OCI-LY7 (cell line): ENCODE data around the gene SLC29A3.

Experiments used
- EZH2phosphoT487 ChIP-seq: fragments of 200-600 bp; sonication (generic); IDR thresholded peaks from 2 replicates; pipeline ENCODE4 v1.6.1; 2018; ENCODE audit warnings: low read depth, borderline replicate concordance, mild to moderate bottlenecking, mixed run types, antibody characterized with exemption, low read length, moderate library complexity, mixed read lengths
- TF ChIP-seq, protein P1 (sequence below): fragments of 200-600 bp; sonication (generic); conservative IDR thresholded peaks from 2 replicates; pipeline ENCODE4 v1.5.1; 2014; ENCODE audit warnings: mild to moderate bottlenecking, antibody characterized with exemption, low read length, moderate library complexity, mixed read lengths

DNA sequence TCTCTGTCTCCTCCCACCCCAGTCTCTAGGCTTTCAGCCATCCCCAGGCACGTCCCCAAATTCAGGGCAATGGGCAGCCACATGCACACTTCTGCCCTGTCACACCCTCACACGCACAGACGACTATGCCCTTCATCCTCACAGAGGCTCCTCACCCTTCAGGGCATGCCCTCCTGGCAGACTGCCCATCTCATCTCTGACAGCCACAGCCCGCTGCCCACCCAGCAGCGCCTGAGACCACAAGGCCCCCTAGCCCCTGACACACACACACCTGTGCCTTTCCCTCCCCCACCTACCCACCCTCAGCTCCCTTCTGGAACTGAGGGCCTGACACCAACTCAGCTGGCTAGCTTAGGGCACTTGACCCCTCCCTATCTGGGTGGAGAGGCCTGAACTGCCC lies 23.0 kb upstream of the SLC29A3 start:
- TF ChIP-seq, protein P1, sequence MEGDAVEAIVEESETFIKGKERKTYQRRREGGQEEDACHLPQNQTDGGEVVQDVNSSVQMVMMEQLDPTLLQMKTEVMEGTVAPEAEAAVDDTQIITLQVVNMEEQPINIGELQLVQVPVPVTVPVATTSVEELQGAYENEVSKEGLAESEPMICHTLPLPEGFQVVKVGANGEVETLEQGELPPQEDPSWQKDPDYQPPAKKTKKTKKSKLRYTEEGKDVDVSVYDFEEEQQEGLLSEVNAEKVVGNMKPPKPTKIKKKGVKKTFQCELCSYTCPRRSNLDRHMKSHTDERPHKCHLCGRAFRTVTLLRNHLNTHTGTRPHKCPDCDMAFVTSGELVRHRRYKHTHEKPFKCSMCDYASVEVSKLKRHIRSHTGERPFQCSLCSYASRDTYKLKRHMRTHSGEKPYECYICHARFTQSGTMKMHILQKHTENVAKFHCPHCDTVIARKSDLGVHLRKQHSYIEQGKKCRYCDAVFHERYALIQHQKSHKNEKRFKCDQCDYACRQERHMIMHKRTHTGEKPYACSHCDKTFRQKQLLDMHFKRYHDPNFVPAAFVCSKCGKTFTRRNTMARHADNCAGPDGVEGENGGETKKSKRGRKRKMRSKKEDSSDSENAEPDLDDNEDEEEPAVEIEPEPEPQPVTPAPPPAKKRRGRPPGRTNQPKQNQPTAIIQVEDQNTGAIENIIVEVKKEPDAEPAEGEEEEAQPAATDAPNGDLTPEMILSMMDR = no peak
- no peak for TF ChIP-seq EZH2phosphoT487
